IMR-90 (cell line): ENCODE results near the gene EDIL3. TPM values are rescaled to one million over a fixed set of nuclear protein-coding genes. Genes with fewer than 3 reads are reported as not detected.

ENCODE experiments used
- ATAC-seq: fragments of 200-7000 bp; cut with Tn5 transposase; 2 replicates; pipeline ENCODE4 v1.9.1; 2020; ENCODE audit warnings: low read depth, mild to moderate bottlenecking, moderate library complexity
- BruUV-seq: library from RNA; stranded (reverse); fragments of 400-500 nt; replicated peaks from 2 replicates; lab custom pipeline; 2021; lab: Mats Ljungman, UMichigan
- CTCF ChIA-PET: fragments of 300-600 bp; formaldehyde crosslinking; extraction: SDS; loops from one replicate; lab custom pipeline; 2021; ENCODE audit warnings: antibody characterized with exemption; lab: Yijun Ruan, JAX
- POLR2A ChIA-PET: fragments of 300-600 bp; sonication (Branson Sonifier 250); formaldehyde crosslinking; loops from one replicate; lab custom pipeline; 2022; ENCODE audit warnings: antibody characterized with exemption; ENCODE audit not compliant: unreplicated experiment; lab: Charles Lee
- DNase-seq: peaks from one replicate; pipeline ENCODE4 v3.0.0; 2013
- H2AFZ ChIP-seq: replicated peaks from 2 replicates; pipeline ENCODE3; 2013; ENCODE audit warnings: low read length, mild to moderate bottlenecking; ENCODE audit not compliant: poor library complexity
- H2AK5ac ChIP-seq: 2 replicates; pipeline ENCODE4 v1.6.1; 2013; ENCODE audit warnings: low read depth, low read length, inconsistent platforms
- H2AK9ac ChIP-seq: replicated peaks from 2 replicates; pipeline ENCODE3; 2013; ENCODE audit warnings: mild to moderate bottlenecking, low read depth, low read length, moderate library complexity; ENCODE audit not compliant: poor library complexity
- H2BK120ac ChIP-seq: 2 replicates; pipeline ENCODE4 v1.6.1; 2013; ENCODE audit warnings: low read depth, low read length, inconsistent platforms
- H2BK15ac ChIP-seq: 3 replicates; pipeline ENCODE4 v1.6.1; 2013; ENCODE audit warnings: low read depth, low read length, inconsistent platforms
- H2BK20ac ChIP-seq: 2 replicates; pipeline ENCODE4 v1.6.1; 2013; ENCODE audit warnings: low read depth, mild to moderate bottlenecking, inconsistent platforms, low read length, moderate library complexity
- H2BK5ac ChIP-seq: 2 replicates; pipeline ENCODE4 v1.6.1; 2013; ENCODE audit warnings: mild to moderate bottlenecking, low read depth, low read length, inconsistent platforms; ENCODE audit not compliant: poor library complexity, severe bottlenecking
- H3K14ac ChIP-seq: replicated peaks from 2 replicates; pipeline ENCODE4 v1.6.1; 2013; ENCODE audit warnings: low read depth, low read length, inconsistent platforms
- H3K18ac ChIP-seq: 2 replicates; pipeline ENCODE4 v1.6.1; 2013; ENCODE audit warnings: low read depth, low read length, control low read depth
- H3K23ac ChIP-seq: 2 replicates; pipeline ENCODE4 v1.6.1; 2013; ENCODE audit warnings: low read depth, low read length, inconsistent platforms
- H3K27ac ChIP-seq: 2 replicates; pipeline ENCODE4 v1.5.1; 2013; ENCODE audit warnings: mild to moderate bottlenecking, control low read depth, low read length; ENCODE audit not compliant: insufficient read depth
- H3K27me3 ChIP-seq: 2 replicates; pipeline ENCODE4 v1.6.1; 2013; ENCODE audit warnings: low read length; ENCODE audit not compliant: control insufficient read depth, insufficient read depth
- H3K36me3 ChIP-seq: 2 replicates; pipeline ENCODE4 v1.6.1; 2013; ENCODE audit warnings: low read length, mixed read lengths; ENCODE audit not compliant: control insufficient read depth, insufficient read depth
- H3K4ac ChIP-seq: 2 replicates; pipeline ENCODE4 v1.6.1; 2013; ENCODE audit warnings: low read depth, low read length, inconsistent platforms
- H3K4me1 ChIP-seq: 2 replicates; pipeline ENCODE4 v1.6.1; 2013; ENCODE audit warnings: low read length, mixed read lengths; ENCODE audit not compliant: control insufficient read depth, insufficient read depth
- H3K4me2 ChIP-seq: 2 replicates; pipeline ENCODE4 v1.6.1; 2013; ENCODE audit warnings: low read depth, mild to moderate bottlenecking, control low read depth, low read length, moderate library complexity
- H3K4me3 ChIP-seq: 2 replicates; pipeline ENCODE4 v1.5.1; 2013; ENCODE audit warnings: low read depth, mild to moderate bottlenecking, control low read depth, low read length, moderate library complexity; ENCODE audit not compliant: insufficient read depth
- H3K56ac ChIP-seq: 2 replicates; pipeline ENCODE4 v1.6.1; 2013; ENCODE audit warnings: low read length, inconsistent platforms; ENCODE audit not compliant: insufficient read depth; ENCODE audit errors: extremely low read depth
- H3K79me1 ChIP-seq, 2 experiments: 2 replicates each; pipeline ENCODE4 v1.6.1; 2013; ENCODE audit warnings: low read length in 2 of 2, inconsistent platforms in 1 of 2, low read depth in 1 of 2
- H3K9ac ChIP-seq: 2 replicates; pipeline ENCODE4 v1.6.1; 2013; ENCODE audit warnings: low read depth, low read length, control low read depth
- H3K9me1 ChIP-seq: 2 replicates; pipeline ENCODE4 v1.6.1; 2013; ENCODE audit warnings: low read length, inconsistent platforms; ENCODE audit not compliant: insufficient read depth
- H3K9me3 ChIP-seq: 2 replicates; pipeline ENCODE4 v1.6.1; 2013; ENCODE audit warnings: low read length; ENCODE audit not compliant: control insufficient read depth, insufficient read depth
- H4K20me1 ChIP-seq: 2 replicates; pipeline ENCODE4 v1.6.1; 2013; ENCODE audit warnings: low read length, inconsistent platforms; ENCODE audit not compliant: insufficient read depth
- H4K5ac ChIP-seq: 2 replicates; pipeline ENCODE4 v1.6.1; 2013; ENCODE audit warnings: mild to moderate bottlenecking, low read depth, low read length, control low read depth
- H4K8ac ChIP-seq, 2 experiments: 2 replicates each; pipeline ENCODE4 v1.6.1; 2013; ENCODE audit warnings: low read depth in 2 of 2, low read length in 2 of 2, control low read depth in 1 of 2, inconsistent platforms in 1 of 2
- H4K91ac ChIP-seq: 2 replicates; pipeline ENCODE4 v1.6.1; 2013; ENCODE audit warnings: low read depth, low read length, inconsistent platforms; ENCODE audit not compliant: insufficient read depth
- FOS ChIP-seq: fragments of 150-350 bp; IDR thresholded peaks from 2 replicates; pipeline ENCODE4 v1.6.1; 2016; ENCODE audit warnings: low read depth, low read length
- dilution Hi-C: fragments of 300-500 bp; cut with HindIII; formaldehyde crosslinking; loops from one replicate; pipeline ENCODE4 v1.14.3; 2018; ENCODE audit warnings: low sequenced_read_pairs; ENCODE audit not compliant: unreplicated experiment
- in situ Hi-C: fragments of 300-500 bp; cut with MboI; formaldehyde crosslinking; loops from 3 replicates; pipeline ENCODE4 v1.14.3; 2019; ENCODE audit warnings: low sequenced_read_pairs, inconsistent platforms, mixed read lengths
- intact Hi-C: fragments of 100-400 bp; cut with micrococcal nuclease; formaldehyde crosslinking; loops from 2 replicates; pipeline ENCODE4 v1.10.0; 2022
- polyA plus RNA-seq, 3 experiments: library from polyadenylated mRNA; depleted of rRNA; stranded (reverse); fragments of >200 nt; gene quantifications; 2 replicates each; pipeline ENCODE4 v1.2.3, GENCODE V29; 2012; ENCODE audit warnings: low replicate concordance in 1 of 3
- total RNA-seq: library from RNA; depleted of rRNA; stranded (reverse); fragments of >200 nt; gene quantifications from 2 replicates; pipeline ENCODE4 v1.2.3, GENCODE V29; 2012

The EDIL3 gene
- total and polyA plus RNA-seq, 2 of the 4 experiments (the other 2 are of a cell fraction), result 55.5 to 82.8 TPM

DNA sequence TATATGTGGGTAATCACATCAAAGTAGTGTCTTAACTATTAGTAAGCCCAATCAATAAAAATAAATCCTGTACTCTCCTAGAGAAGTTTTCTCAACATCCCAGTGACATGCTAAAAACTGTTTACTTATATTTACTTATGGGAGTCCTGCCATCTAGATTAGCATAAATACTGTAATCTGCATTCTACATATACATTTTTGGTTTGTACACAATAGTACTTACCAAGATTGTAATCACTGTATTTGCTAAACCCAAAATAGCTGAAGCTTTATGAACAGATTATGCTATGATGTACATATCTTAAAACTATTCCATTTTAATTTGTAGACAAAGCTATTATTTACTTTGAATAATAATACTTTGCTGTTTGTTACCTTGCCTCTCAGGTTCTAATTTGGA lies 105.4 kb downstream of the EDIL3 start:
- Histone ChIP-seq H3K4ac (no peak overlapping the region), H3K79me1 (peaks cover 4 to 7% of the 10 kb centered on the region in 2 experiments; a peak in 3 of 4 replicates), H3K9ac (no peak overlapping the region), H3K4me2 (no peak overlapping the region), H3K27me3 (no peaks in the 10 kb centered on the region), H3K4me1 (no peaks in the 10 kb centered on the region; the same call in 1 of the 2 replicates), H3K56ac (no peak overlapping the region), H2AK5ac (no peak overlapping the region), H2AFZ (no peak overlapping the region), H4K91ac (no peak overlapping the region), H3K9me3 (0 out of 2 replicates have a peak, but pooled peaks cover 2% of the 10 kb centered on the region), H4K20me1 (no peaks in the 10 kb centered on the region), H3K9me1 (no peaks in the 10 kb centered on the region), H3K36me3 (no peaks in the 10 kb centered on the region), H2AK9ac (no peak overlapping the region), H3K23ac (no peak overlapping the region), H2BK20ac (no peak overlapping the region), H4K5ac (no peak overlapping the region), H3K18ac (no peak overlapping the region), H2BK5ac (no peak overlapping the region), H2BK15ac (no peak overlapping the region), H3K4me3 (no peak overlapping the region), H2BK120ac (no peak overlapping the region), H3K27ac (no peak overlapping the region), H3K14ac (no peak overlapping the region), H4K8ac (no peak overlapping the region)
- in situ Hi-C loops, result no loop called here
- dilution Hi-C loops, result no loop called here
- ChIA-PET CTCF (interaction anchor here (0.6 kb wide), 1 partner anchor 350 kb away, joined by 3 read pairs; no protein-coding TSS in a partner anchor), POLR2A (no interaction called here)
- DNase-seq (no peak), ATAC-seq (no peak)
- intact Hi-C loops, result no loop called here
- TF ChIP-seq FOS, result no peak
- BruUV-seq, result no TSS peak
